Osteoblast (primary cell): ENCODE results near the gene CDCA3. TPM values are rescaled to one million over a fixed set of nuclear protein-coding genes. Genes with fewer than 3 reads are reported as not detected.

Source experiments
- DNase-seq: peaks from one replicate; pipeline ENCODE4 v3.0.0; 2011; ENCODE audit warnings: low spot score, mixed read lengths; ENCODE audit not compliant: insufficient read length; ENCODE audit errors: missing footprints
- H2AFZ ChIP-seq: 2 replicates; pipeline ENCODE4 v1.6.0; 2011; ENCODE audit warnings: mild to moderate bottlenecking, low read length
- H3K27ac ChIP-seq: 2 replicates; pipeline ENCODE4 v1.5.1; 2011; ENCODE audit warnings: mild to moderate bottlenecking, low read depth, low read length, moderate library complexity
- H3K27me3 ChIP-seq: 2 replicates; pipeline ENCODE4 v1.6.0; 2012; ENCODE audit warnings: mild to moderate bottlenecking, control low read depth, inconsistent platforms, low read length, moderate library complexity; ENCODE audit not compliant: insufficient read depth
- H3K36me3 ChIP-seq: 2 replicates; pipeline ENCODE4 v1.5.1; 2011; ENCODE audit warnings: mild to moderate bottlenecking, low read length, control low read depth, moderate library complexity; ENCODE audit not compliant: insufficient read depth
- H3K4me1 ChIP-seq: 2 replicates; pipeline ENCODE4 v1.5.1; 2011; ENCODE audit warnings: mild to moderate bottlenecking, low read length, control low read depth, moderate library complexity; ENCODE audit not compliant: insufficient read depth
- H3K4me2 ChIP-seq: 2 replicates; pipeline ENCODE4 v1.6.0; 2011; ENCODE audit warnings: mild to moderate bottlenecking, low read length; ENCODE audit not compliant: insufficient read depth
- H3K4me3 ChIP-seq: fragments of 200-600 bp; sonication (generic); 3 replicates; pipeline ENCODE4 v1.5.1; 2012; ENCODE audit warnings: mild to moderate bottlenecking, low read length, inconsistent platforms; ENCODE audit not compliant: insufficient read depth
- H3K79me2 ChIP-seq: 2 replicates; pipeline ENCODE4 v1.6.0; 2012; ENCODE audit warnings: mild to moderate bottlenecking, low read length, control low read depth, inconsistent platforms; ENCODE audit not compliant: insufficient read depth
- H3K9me3 ChIP-seq: 2 replicates; pipeline ENCODE4 v1.5.1; 2011; ENCODE audit warnings: low read depth, low read length, control low read depth
- H4K20me1 ChIP-seq: 2 replicates; pipeline ENCODE4 v1.6.0; 2012; ENCODE audit warnings: mild to moderate bottlenecking, low read length, control low read depth; ENCODE audit not compliant: insufficient read depth
- total RNA-seq: library from RNA; depleted of rRNA; stranded (reverse); fragments of >200 nt; gene quantifications from 2 replicates; pipeline ENCODE4 v1.2.3, GENCODE V29; 2012
- TF ChIP-seq, protein P1 (sequence below): IDR thresholded peaks from 2 replicates; pipeline ENCODE4 v1.5.1; 2011; ENCODE audit warnings: mild to moderate bottlenecking, low read depth, low read length, moderate library complexity; ENCODE audit errors: extremely low read depth

CDCA3 gene
- total RNA-seq, 1 donor, result 4.0 TPM

DNA sequence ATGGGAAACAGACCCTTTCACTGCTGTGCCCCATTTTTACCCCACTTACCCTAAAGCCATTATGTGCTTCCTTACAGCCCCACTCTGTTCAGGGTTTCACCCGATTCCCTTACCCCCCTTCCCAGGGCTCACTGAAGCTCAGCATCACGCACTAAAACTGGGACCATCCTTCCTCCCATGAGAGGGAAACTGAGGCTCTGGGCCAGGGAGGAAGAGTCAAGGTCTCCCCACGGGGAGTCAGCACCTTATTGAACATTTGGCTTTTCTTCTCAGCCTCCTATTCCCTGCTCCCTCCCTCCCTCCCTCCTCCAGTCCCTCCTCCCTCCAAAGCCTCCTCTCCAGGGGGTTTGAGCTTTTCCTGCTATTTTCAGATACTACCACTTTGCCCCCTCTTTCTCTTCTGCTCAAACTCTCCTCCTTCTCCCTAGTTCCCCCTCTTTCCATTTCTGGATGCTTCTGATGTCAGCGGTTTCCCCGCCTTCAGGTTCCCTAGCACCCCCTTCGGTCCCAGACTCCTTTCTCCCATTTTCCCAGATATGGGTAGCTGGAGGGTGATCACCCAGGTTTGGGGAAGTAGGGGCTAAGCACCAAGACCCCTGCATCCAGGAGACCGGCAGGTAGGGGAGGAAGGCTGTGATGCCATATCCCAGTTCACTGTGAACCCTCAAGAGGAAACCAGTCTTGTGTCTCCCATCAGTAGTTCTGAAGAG, 28.5 kb downstream of the CDCA3 start:
- H2AFZ ChIP-seq, result no peak overlapping the region
- no peak overlapping the region for H3K4me3 ChIP-seq
- H3K27me3 ChIP-seq, result peaks cover 9% of the 10 kb centered on the region
- H3K9me3 ChIP-seq, result no peaks in the 10 kb centered on the region
- peaks cover 17% of the 10 kb centered on the region for H3K4me1 ChIP-seq
- TF ChIP-seq, protein P1, sequence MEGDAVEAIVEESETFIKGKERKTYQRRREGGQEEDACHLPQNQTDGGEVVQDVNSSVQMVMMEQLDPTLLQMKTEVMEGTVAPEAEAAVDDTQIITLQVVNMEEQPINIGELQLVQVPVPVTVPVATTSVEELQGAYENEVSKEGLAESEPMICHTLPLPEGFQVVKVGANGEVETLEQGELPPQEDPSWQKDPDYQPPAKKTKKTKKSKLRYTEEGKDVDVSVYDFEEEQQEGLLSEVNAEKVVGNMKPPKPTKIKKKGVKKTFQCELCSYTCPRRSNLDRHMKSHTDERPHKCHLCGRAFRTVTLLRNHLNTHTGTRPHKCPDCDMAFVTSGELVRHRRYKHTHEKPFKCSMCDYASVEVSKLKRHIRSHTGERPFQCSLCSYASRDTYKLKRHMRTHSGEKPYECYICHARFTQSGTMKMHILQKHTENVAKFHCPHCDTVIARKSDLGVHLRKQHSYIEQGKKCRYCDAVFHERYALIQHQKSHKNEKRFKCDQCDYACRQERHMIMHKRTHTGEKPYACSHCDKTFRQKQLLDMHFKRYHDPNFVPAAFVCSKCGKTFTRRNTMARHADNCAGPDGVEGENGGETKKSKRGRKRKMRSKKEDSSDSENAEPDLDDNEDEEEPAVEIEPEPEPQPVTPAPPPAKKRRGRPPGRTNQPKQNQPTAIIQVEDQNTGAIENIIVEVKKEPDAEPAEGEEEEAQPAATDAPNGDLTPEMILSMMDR, result no peak
- peak; percentile 71 for DNase-seq
- peaks cover 3% of the 10 kb centered on the region for H3K79me2 ChIP-seq
- H3K27ac ChIP-seq, result no peak overlapping the region
- H3K36me3 ChIP-seq, result no peaks in the 10 kb centered on the region
- H3K4me2 ChIP-seq, result peak overlapping the region; percentile 73
- H4K20me1 ChIP-seq, result peaks cover 7% of the 10 kb centered on the region

DNA sequence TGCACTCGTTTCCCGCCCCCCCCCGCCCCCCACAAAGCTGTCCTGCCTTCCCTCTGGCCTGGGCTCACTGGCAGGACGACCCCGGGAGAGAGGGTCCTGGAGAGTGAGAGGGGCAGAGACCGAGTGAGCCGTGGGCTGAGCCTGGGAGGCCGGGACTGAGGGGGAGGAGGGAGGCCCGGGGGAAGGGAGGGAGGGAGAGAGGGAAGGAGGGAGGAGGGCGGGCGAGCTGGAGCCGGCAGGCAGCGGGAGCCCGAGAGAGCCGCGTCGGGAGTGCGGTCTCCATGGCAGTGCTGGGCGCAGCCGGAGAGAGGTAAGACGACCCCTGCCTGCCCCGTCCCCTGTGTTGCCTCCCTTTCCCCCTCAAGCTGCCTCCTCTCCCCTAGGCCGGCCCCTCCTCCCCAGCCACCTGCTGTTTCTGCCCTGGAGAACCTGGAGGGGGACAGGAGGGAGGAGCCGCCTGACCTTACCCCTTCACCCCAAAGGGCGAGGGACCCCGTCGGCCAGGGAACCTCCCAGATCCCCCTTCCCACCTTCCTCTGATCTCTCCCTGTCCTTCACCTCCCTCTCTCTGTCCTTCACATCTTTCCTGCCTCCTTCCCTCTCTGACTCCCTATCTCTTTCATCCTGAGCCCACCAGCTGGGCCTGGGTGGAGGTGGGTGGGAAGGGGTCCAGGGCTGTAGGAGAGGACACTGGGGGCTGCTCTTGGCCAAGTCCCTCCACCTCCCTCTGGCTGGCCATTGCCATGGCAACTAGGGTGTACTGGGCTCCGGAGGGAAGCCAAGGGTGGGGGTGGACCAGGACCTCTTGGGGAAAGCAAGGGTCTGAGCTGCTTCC, 29.3 kb downstream of the CDCA3 start, which contains the start of gene GPR162:
TSS of gene GPR162 (plus strand) at position 231 of the 835 bp plus-strand sequence. CDS start 2,078 bp downstream, outside the sequence.
- Histone ChIP-seq H3K4me3 (peak within 1 kb of the TSS; percentile 65), H2AFZ (no peak within 1 kb of the TSS), H3K4me2 (peak within 1 kb of the TSS; percentile 73), H3K27me3 (peaks cover 9% of the 10 kb centered on the region), H3K79me2 (no peaks in the 10 kb centered on the region), H3K9me3 (no peaks in the 10 kb centered on the region), H3K36me3 (no peaks in the 10 kb centered on the region), H3K27ac (no peak within 1 kb of the TSS), H4K20me1 (peaks cover 9% of the 10 kb centered on the region), H3K4me1 (peaks cover 10% of the 10 kb centered on the region)
- DNase-seq, result peak; percentile 95
- TF ChIP-seq, protein P1, result no peak

DNA sequence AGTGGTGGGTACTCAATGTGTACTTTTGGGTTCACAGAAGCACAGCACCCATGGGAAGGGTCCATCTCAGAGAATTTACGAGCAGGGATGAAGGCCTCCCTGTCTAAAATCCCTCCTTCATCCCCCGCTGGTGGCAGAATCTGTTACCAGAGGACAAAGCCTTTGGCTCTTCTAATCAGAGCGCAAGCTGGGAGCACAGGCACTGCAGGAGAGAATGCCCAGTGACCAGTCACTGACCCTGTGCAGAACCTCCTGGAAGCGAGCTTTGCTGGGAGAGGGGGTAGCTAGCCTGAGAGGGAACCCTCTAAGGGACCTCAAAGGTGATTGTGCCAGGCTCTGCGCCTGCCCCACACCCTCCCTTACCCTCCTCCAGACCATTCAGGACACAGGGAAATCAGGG, 30.9 kb downstream of the CDCA3 start:
- Histone ChIP-seq H3K79me2 (no peaks in the 10 kb centered on the region), H3K4me1 (peaks cover 7% of the 10 kb centered on the region), H3K4me2 (no peak overlapping the region), H3K4me3 (no peak overlapping the region), H2AFZ (no peak overlapping the region), H3K36me3 (no peaks in the 10 kb centered on the region), H3K9me3 (no peaks in the 10 kb centered on the region), H4K20me1 (peaks cover 9% of the 10 kb centered on the region), H3K27me3 (peaks cover 9% of the 10 kb centered on the region), H3K27ac (no peak overlapping the region)
- TF ChIP-seq, protein P1, result no peak
- peak; percentile 47 for DNase-seq
